ENCODE data around the gene DCTN4. TPM values are rescaled to one million over a fixed set of nuclear protein-coding genes. Genes with fewer than 3 reads are reported as not detected.
A peak's percentile ranks its signal among the peaks of the same experiment; 100 is the strongest.

The DCTN4 gene
- polyA plus RNA-seq, 3 donors: 14.6 to 34.4 (median 16.3) TPM

- Mint-ChIP-seq H3K27me3 (ENCODE audit: low read depth in 3 of 3) (no peaks in the 10 kb centered on the region), H3K4me1 (peaks cover 56% of the 10 kb centered on the region), H3K27ac (peak overlapping the region; percentile 76 to 99 (median 91)), H3K4me3 (peak overlapping the region; percentile 99), H3K9me3 (peaks cover 0 to 2% (median 0%) of the 10 kb centered on the region in 7 donors), H3K36me3 (peaks cover 10% of the 10 kb centered on the region in 2 donors)
- H3K36me3 ChIP-seq (replicated peaks in 1 of 2; ENCODE audit: control insufficient read depth in 1 of 2, insufficient read depth in 2 of 2, low read length in 2 of 2): no peaks in the 10 kb centered on the region
- no peaks in the 10 kb centered on the region for H3K27me3 ChIP-seq (ENCODE audit: control insufficient read depth in 2 of 2, insufficient read depth in 2 of 2, low read length in 2 of 2)
- intact Hi-C loops (cut with micrococcal nuclease): loop anchor here in 1 of 2 donors (5.0 kb wide), 1 partner anchor 41 kb away; no protein-coding TSS in a partner anchor
- TF ChIP-seq, protein P1, sequence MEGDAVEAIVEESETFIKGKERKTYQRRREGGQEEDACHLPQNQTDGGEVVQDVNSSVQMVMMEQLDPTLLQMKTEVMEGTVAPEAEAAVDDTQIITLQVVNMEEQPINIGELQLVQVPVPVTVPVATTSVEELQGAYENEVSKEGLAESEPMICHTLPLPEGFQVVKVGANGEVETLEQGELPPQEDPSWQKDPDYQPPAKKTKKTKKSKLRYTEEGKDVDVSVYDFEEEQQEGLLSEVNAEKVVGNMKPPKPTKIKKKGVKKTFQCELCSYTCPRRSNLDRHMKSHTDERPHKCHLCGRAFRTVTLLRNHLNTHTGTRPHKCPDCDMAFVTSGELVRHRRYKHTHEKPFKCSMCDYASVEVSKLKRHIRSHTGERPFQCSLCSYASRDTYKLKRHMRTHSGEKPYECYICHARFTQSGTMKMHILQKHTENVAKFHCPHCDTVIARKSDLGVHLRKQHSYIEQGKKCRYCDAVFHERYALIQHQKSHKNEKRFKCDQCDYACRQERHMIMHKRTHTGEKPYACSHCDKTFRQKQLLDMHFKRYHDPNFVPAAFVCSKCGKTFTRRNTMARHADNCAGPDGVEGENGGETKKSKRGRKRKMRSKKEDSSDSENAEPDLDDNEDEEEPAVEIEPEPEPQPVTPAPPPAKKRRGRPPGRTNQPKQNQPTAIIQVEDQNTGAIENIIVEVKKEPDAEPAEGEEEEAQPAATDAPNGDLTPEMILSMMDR (IDR thresholded peaks at IDR 0.05): no peak
- no peak for DNase-seq
- H4K20me1 ChIP-seq (ENCODE audit: insufficient read depth, low read length): peaks cover 27% of the 10 kb centered on the region
- peaks cover 47 to 51% of the 10 kb centered on the region in 2 donors for H3K4me1 ChIP-seq (ENCODE audit: control insufficient read depth in 1 of 2, insufficient read depth in 2 of 2, low read length in 2 of 2)
- H3K27ac ChIP-seq (ENCODE audit: low read depth in 1 of 2, low read length in 2 of 2): peak overlapping the region; percentile 78 to 86
- H3K9ac ChIP-seq (ENCODE audit: insufficient read depth, low read length, poor library complexity, severe bottlenecking): peak overlapping the region; percentile 85
- H3K4me2 ChIP-seq (replicated peaks; ENCODE audit: extremely low read depth, low read length, poor library complexity, severe bottlenecking): peak overlapping the region; percentile 70
- H3K9me3 ChIP-seq (replicated peaks in 1 of 2; ENCODE audit: control insufficient read depth in 1 of 2, insufficient read depth in 1 of 2, low read length in 2 of 2): no peaks in the 10 kb centered on the region
- peaks cover 70% of the 10 kb centered on the region for H3K79me2 ChIP-seq (ENCODE audit: insufficient read depth, low read length)
- peak overlapping the region; percentile 78 to 96 (median 78) for H3K4me3 ChIP-seq (replicated peaks in 1 of 3; ENCODE audit: low read depth in 2 of 3, low read length in 3 of 3)
- H2AFZ ChIP-seq (ENCODE audit: insufficient read depth, low read depth, low read length, poor library complexity, severe bottlenecking): peak overlapping the region; percentile 84
- WGBS (ENCODE audit: insufficient coverage): 20% methylated on average over 6 of the region's 7 CpGs
Observed at GRCh38 chr5:150778088-150778516, 19.3 kb upstream of the DCTN4 start.

DNA sequence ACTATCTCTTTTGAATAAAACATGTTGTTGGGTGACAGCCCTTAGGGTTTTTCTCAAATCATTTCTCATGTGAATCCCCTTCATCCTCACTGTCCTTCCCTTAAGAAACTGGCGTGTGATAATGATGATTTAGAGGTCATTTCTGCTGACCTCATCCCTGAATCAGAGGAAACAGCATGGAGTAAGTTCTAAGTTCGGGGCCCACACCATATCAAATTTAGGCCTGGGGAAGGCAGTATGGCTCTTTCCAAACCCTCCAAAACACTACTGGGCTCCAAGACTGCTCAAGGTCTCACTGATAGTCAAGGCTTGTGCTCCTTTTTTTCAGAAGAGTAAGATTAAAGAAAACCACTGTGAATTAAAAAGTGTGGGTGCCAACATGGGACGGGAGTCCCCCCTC lies 18.9 kb upstream of the DCTN4 start:
- H3K4me1 ChIP-seq (ENCODE audit: control insufficient read depth in 1 of 2, insufficient read depth in 2 of 2, low read length in 2 of 2): peaks cover 43 to 46% of the 10 kb centered on the region in 2 donors
- H3K4me1 Mint-ChIP-seq: peaks cover 52% of the 10 kb centered on the region
- peak overlapping the region; percentile 99 for H3K4me3 Mint-ChIP-seq

More for the DNA sequence above, 18.9 kb upstream of the DCTN4 start:
- TF ChIP-seq, protein P1 (IDR thresholded peaks at IDR 0.05): no peak
- Mint-ChIP-seq H3K36me3 (peaks cover 10% of the 10 kb centered on the region in 2 donors), H3K9me3 (peaks cover 0 to 2% (median 0%) of the 10 kb centered on the region in 7 donors), H3K27me3 (ENCODE audit: low read depth in 3 of 3) (no peaks in the 10 kb centered on the region), H3K27ac (peak overlapping the region; percentile 76 to 99 (median 91))
- H3K36me3 ChIP-seq (replicated peaks in 1 of 2; ENCODE audit: control insufficient read depth in 1 of 2, insufficient read depth in 2 of 2, low read length in 2 of 2): no peaks in the 10 kb centered on the region
- intact Hi-C loops (cut with micrococcal nuclease): loop anchor here (2.0 to 5.0 kb wide), 2 partner anchors 15 to 40 kb away; no protein-coding TSS in a partner anchor
- DNase-seq: peak in 1 of 3 donors; percentile 76
- peaks cover 27% of the 10 kb centered on the region for H4K20me1 ChIP-seq (ENCODE audit: insufficient read depth, low read length)
- H3K4me3 ChIP-seq (replicated peaks in 1 of 3; ENCODE audit: low read depth in 2 of 3, low read length in 3 of 3): peak overlapping the region in 1 of 3 experiments; percentile 96
- WGBS (ENCODE audit: insufficient coverage): no CpG with 5 or more reads among the region's 3 CpGs
- H3K4me2 ChIP-seq (replicated peaks; ENCODE audit: extremely low read depth, low read length, poor library complexity, severe bottlenecking): peak overlapping the region; percentile 70
- peak overlapping the region; percentile 78 to 86 for H3K27ac ChIP-seq (ENCODE audit: low read depth in 1 of 2, low read length in 2 of 2)
- H3K9ac ChIP-seq (ENCODE audit: insufficient read depth, low read length, poor library complexity, severe bottlenecking): peak overlapping the region; percentile 85
- H2AFZ ChIP-seq (ENCODE audit: insufficient read depth, low read depth, low read length, poor library complexity, severe bottlenecking): peak overlapping the region; percentile 84
- H3K27me3 ChIP-seq (ENCODE audit: control insufficient read depth in 2 of 2, insufficient read depth in 2 of 2, low read length in 2 of 2): no peaks in the 10 kb centered on the region
- H3K79me2 ChIP-seq (ENCODE audit: insufficient read depth, low read length): peaks cover 66% of the 10 kb centered on the region
- H3K9me3 ChIP-seq (replicated peaks in 1 of 2; ENCODE audit: control insufficient read depth in 1 of 2, insufficient read depth in 1 of 2, low read length in 2 of 2): no peaks in the 10 kb centered on the region

All from CD14-positive monocyte (primary cell).